Hepatocyte (in vitro differentiated cells): ENCODE results near the gene NKX1-2. TPM values are rescaled to one million over a fixed set of nuclear protein-coding genes. Genes with fewer than 3 reads are reported as not detected.

Experiments
- DNase-seq: peaks from one replicate; pipeline ENCODE4 v3.0.0-alpha.2; 2016; ENCODE audit warnings: low spot score
- H2AFZ ChIP-seq: fragments of 200-600 bp; sonication (generic); 2 replicates; pipeline ENCODE4 v1.6.0; 2016; ENCODE audit warnings: antibody characterized with exemption, mild to moderate bottlenecking
- H3K27ac ChIP-seq: fragments of 200-600 bp; sonication (generic); 2 replicates; pipeline ENCODE4 v1.5.1; 2016; ENCODE audit warnings: mild to moderate bottlenecking
- H3K27me3 ChIP-seq: fragments of 200-600 bp; sonication (generic); 2 replicates; pipeline ENCODE4 v1.6.1; 2016
- H3K36me3 ChIP-seq: fragments of 200-600 bp; sonication (generic); replicated peaks from 2 replicates; pipeline ENCODE4 v1.5.1; 2016; ENCODE audit warnings: low read depth; ENCODE audit not compliant: insufficient read depth
- H3K4me1 ChIP-seq: fragments of 200-600 bp; sonication (generic); 2 replicates; pipeline ENCODE4 v1.5.1; 2016; ENCODE audit warnings: mild to moderate bottlenecking, moderate library complexity; ENCODE audit not compliant: insufficient read depth
- H3K4me2 ChIP-seq: fragments of 200-600 bp; sonication (generic); 2 replicates; pipeline ENCODE4 v1.6.0; 2016
- H3K4me3 ChIP-seq: fragments of 200-600 bp; sonication (generic); 2 replicates; pipeline ENCODE4 v1.5.1; 2016; ENCODE audit warnings: mild to moderate bottlenecking
- H3K79me2 ChIP-seq: fragments of 200-600 bp; sonication (generic); 2 replicates; pipeline ENCODE4 v1.6.0; 2017; ENCODE audit warnings: mild to moderate bottlenecking
- H3K9me2 ChIP-seq: fragments of 200-600 bp; sonication (generic); replicated peaks from 2 replicates; pipeline ENCODE4 v1.6.0; 2017; ENCODE audit warnings: mild to moderate bottlenecking; ENCODE audit not compliant: insufficient read depth
- H3K9me3 ChIP-seq: fragments of 200-600 bp; sonication (generic); 2 replicates; pipeline ENCODE4 v1.5.1; 2016; ENCODE audit warnings: low read depth, mild to moderate bottlenecking
- H4K20me1 ChIP-seq: fragments of 200-600 bp; sonication (generic); 2 replicates; pipeline ENCODE4 v1.6.0; 2016; ENCODE audit warnings: mild to moderate bottlenecking; ENCODE audit not compliant: insufficient read depth, poor library complexity, severe bottlenecking
- CTCF ChIP-seq: fragments of 200-600 bp; sonication (generic); IDR thresholded peaks from 2 replicates; pipeline ENCODE4 v1.5.1; 2016; ENCODE audit warnings: antibody characterized with exemption, mild to moderate bottlenecking; ENCODE audit not compliant: poor library complexity
- EZH2 ChIP-seq: fragments of 200-600 bp; sonication (generic); IDR thresholded peaks from 2 replicates; pipeline ENCODE4 v1.6.1; 2016; ENCODE audit warnings: antibody characterized with exemption, mild to moderate bottlenecking, borderline replicate concordance
- EZH2phosphoT487 ChIP-seq: fragments of 200-600 bp; sonication (generic); IDR thresholded peaks from one replicate; pipeline ENCODE4 v1.6.1; 2018; ENCODE audit warnings: antibody characterized with exemption, mild to moderate bottlenecking, low read depth, moderate library complexity; ENCODE audit not compliant: unreplicated experiment, severe bottlenecking
- WGBS: methylation state at CpG from one replicate; pipeline ENCODE4 v1.1.6; 2016; ENCODE audit warnings: low lambda C conversion rate; ENCODE audit errors: missing lambda C conversion rate; 5-methylcytosine and 5-hydroxymethylcytosine counted together
- polyA plus RNA-seq: library from polyadenylated mRNA; unstranded; fragments of >200 nt; fragmentation: Nextera tagmentation; extraction: Ambion mirVana; gene quantifications from 2 replicates; pipeline ENCODE4 v1.2.1, GENCODE V29; 2016
- total RNA-seq: library from RNA; depleted of rRNA; stranded (reverse); fragments of >200 nt; gene quantifications from 2 replicates; pipeline ENCODE4 v1.2.3, GENCODE V29; 2014

Gene NKX1-2
- total and polyA plus RNA-seq, 2 experiments from 2014 or later, result 0.22 to 2.0 TPM

DNA sequence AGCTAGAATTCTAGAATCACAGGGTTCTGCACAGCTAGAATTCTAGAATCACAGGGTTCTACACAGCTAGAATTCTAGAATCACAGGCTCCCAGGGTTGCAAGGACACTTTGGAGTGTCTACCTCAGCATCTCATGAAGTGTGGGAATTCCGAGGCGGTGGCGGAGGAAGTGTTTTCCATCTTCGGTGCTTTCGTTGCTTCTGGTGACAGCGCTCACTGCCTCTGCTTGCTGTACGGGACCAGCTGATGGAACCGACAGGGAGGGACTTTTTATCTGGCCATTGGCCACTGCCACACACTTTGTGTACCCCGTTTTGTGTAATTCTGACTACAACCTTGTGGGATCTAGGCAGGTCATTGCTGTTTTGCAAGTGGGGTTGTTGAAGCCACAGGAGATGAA lies 41.3 kb upstream of the NKX1-2 start:
- no peaks in the 10 kb centered on the region for H3K36me3 ChIP-seq
- no peak for DNase-seq
- H3K9me2 ChIP-seq, result no peaks in the 10 kb centered on the region
- H2AFZ ChIP-seq, result no peak overlapping the region
- no peaks in the 10 kb centered on the region for H4K20me1 ChIP-seq
- no peak overlapping the region for H3K27ac ChIP-seq
- H3K9me3 ChIP-seq, result no peaks in the 10 kb centered on the region
- H3K4me1 ChIP-seq, result no peaks in the 10 kb centered on the region
- H3K4me2 ChIP-seq, result no peak overlapping the region
- H3K27me3 ChIP-seq, result no peaks in the 10 kb centered on the region
- TF ChIP-seq EZH2phosphoT487 (no peak), EZH2 (no peak), CTCF (no peak)
- WGBS, result 97% methylated on average over 9 of the region's 9 CpGs
- no peak overlapping the region for H3K4me3 ChIP-seq
- H3K79me2 ChIP-seq, result no peaks in the 10 kb centered on the region

DNA sequence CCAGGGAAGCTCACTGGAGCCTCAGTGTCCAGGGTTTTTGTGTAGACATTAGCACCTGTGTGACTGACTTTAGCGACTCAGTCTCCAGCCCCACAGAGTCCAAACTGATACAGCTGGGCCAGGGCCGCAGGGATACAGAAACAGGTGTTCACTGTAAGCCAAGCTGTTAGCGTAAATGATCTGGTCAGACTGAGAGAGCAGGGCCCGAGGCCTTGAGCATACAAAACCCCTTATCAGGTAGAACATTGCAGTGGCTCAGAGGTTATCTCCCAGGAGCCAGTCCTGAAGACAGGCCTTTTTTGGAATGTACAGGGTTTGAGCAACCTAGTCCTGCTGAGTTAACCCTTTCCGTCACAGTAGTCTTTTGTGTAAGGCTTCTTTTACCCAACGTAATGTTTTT lies 36.8 kb upstream of the NKX1-2 start:
- Histone ChIP-seq H2AFZ (no peak overlapping the region), H3K27me3 (no peaks in the 10 kb centered on the region), H3K4me3 (no peak overlapping the region), H3K9me2 (no peaks in the 10 kb centered on the region), H3K9me3 (no peaks in the 10 kb centered on the region), H3K4me1 (no peaks in the 10 kb centered on the region), H3K4me2 (no peak overlapping the region), H4K20me1 (no peaks in the 10 kb centered on the region), H3K36me3 (no peaks in the 10 kb centered on the region), H3K27ac (no peak overlapping the region), H3K79me2 (no peaks in the 10 kb centered on the region)
- no peak for DNase-seq
- TF ChIP-seq EZH2phosphoT487 (no peak), EZH2 (no peak), CTCF (no peak)
- WGBS, result 70% methylated on average over 6 of the region's 6 CpGs

- no peaks in the 10 kb centered on the region for H3K9me3 ChIP-seq
- no peaks in the 10 kb centered on the region for H3K27me3 ChIP-seq
- TF ChIP-seq EZH2, result no peak
- no peak for TF ChIP-seq EZH2phosphoT487
- no peak for TF ChIP-seq CTCF
- no peak overlapping the region for H3K27ac ChIP-seq
- H2AFZ ChIP-seq, result no peak overlapping the region
- 86% methylated on average over 2 of the region's 2 CpGs for WGBS
- H3K79me2 ChIP-seq, result no peaks in the 10 kb centered on the region
- DNase-seq, result no peak
- H3K36me3 ChIP-seq, result no peaks in the 10 kb centered on the region
- H3K4me2 ChIP-seq, result no peak overlapping the region
- no peaks in the 10 kb centered on the region for H3K4me1 ChIP-seq
- no peaks in the 10 kb centered on the region for H3K9me2 ChIP-seq
- H3K4me3 ChIP-seq, result no peak overlapping the region
- H4K20me1 ChIP-seq, result no peaks in the 10 kb centered on the region
Measured at GRCh38 chr10:124484661-124485060, 34.8 kb upstream of the NKX1-2 start.

- no peak for TF ChIP-seq EZH2
- no peak for TF ChIP-seq EZH2phosphoT487
- no peak for TF ChIP-seq CTCF
- no peaks in the 10 kb centered on the region for H3K36me3 ChIP-seq
- H3K27ac ChIP-seq, result no peak overlapping the region
- H3K9me2 ChIP-seq, result no peaks in the 10 kb centered on the region
- 95% methylated on average over 17 of the region's 17 CpGs for WGBS
- H3K4me2 ChIP-seq, result no peak overlapping the region
- H2AFZ ChIP-seq, result no peak overlapping the region
- no peaks in the 10 kb centered on the region for H3K27me3 ChIP-seq
- no peak for DNase-seq
- H3K4me1 ChIP-seq, result no peaks in the 10 kb centered on the region
- no peak overlapping the region for H3K4me3 ChIP-seq
- no peaks in the 10 kb centered on the region for H3K79me2 ChIP-seq
- H4K20me1 ChIP-seq, result no peaks in the 10 kb centered on the region
- no peaks in the 10 kb centered on the region for H3K9me3 ChIP-seq
Measured at GRCh38 chr10:124484031-124484430, 34.2 kb upstream of the NKX1-2 start.
